Activated CD4-positive, alpha-beta T cell treated with anti-CD3 and anti-CD28 coated beads for 1 hour (primary cell): ENCODE data around the gene FAM169A.
"Not testable (repeated sequence)": the region's sequence is repeated elsewhere in the genome, so short reads cannot be mapped to it uniquely, and the experiment has no call there.

ENCODE experiments used
- DNase-seq: peaks from one replicate; pipeline ENCODE4 v3.0.0-alpha.2; 2020

FAM169A gene

DNA sequence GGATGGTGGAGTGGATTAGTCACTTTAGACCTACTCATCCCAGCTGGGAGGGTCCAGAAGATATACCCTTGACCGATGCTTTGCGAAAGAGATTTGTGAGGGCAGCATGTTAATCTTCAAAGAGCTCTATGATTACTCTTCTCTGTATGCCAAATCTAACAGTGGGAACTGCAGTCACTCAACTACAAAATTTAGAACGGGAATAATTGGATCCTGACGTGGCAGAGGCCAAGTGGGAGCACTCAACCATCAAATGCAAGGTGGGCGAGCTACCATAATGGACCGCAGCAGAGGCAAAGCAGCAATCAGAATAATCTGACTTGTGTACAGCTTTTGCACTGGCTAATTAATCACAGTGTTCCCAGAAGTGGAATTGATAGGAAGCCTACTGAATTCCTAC is 78.8 kb downstream of the FAM169A start:
- no peak for DNase-seq

DNA sequence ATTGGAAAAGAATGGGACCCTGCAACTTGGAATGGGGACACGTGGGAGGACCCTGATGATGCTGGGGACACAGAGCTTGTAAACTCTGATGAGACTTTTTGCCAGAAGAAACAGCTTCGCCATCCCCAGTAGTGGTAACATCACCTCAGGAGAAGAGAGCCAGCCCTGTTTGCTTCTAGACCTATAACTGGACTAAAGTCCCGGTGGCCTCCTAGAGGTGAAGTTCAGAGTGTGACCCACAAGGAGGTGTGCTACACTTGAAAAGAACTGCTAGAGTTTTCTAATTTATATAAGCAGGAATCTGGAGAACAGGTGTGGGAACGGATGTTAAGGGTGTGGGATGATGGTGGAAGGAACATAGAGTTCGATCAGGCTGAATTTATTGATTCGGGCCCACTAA is 79.3 kb downstream of the FAM169A start:
- no peak for DNase-seq

DNA sequence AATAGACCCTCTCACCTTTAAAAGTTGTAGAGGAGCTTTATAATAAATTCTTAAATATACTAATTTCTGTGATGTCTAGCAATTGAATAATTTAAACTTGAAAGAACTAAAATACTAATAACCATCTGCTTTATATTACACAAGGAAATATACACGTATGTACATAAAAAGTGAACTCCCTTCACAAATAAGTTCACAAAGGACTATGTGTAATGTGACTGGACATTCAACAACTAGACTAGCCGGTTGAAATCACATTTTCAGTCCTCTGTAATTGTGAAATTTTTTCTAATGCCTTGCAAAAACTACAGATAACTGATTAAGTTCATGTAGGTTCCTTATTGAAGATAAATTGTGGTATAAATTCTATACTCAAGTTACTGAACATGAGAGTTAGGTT is 87.6 kb downstream of the FAM169A start:
- DNase-seq = no peak

DNA sequence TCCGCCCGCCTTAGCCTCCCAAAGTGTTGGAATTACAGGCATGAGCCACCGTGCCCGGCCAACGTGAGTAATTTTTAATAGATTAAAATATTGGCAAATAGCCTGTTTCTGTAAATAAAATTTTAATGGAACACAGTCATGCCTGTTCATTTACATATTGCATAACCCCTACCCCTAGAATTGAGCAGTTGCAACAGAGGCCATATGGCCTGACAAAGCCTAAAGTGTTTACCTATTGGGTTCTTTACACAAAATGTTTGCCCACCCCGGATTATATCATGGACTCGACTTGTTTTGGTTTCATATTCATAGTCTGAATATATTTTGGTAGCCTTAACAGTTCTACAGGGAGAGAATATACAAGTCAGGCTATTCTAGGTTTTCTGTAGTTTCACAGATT is 93.8 kb downstream of the FAM169A start:
- DNase-seq = no peak

DNA sequence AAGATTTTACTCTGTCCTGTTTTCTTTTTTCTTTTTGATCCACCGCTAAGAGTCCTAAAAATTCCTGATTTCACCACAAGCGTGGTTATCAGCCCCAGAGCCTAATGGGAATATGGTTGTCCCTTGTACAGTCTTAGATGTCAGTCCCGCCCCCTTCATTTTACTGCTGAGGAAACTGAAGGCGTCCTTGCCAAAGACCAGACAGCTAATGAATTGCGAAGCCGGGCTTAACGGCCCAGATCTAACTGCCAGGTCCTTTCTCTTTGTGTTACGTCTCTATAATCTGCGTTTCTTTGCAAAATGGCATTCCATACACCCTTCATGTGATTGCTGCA is 98.6 kb downstream of the FAM169A start:
- no peak for DNase-seq

DNA sequence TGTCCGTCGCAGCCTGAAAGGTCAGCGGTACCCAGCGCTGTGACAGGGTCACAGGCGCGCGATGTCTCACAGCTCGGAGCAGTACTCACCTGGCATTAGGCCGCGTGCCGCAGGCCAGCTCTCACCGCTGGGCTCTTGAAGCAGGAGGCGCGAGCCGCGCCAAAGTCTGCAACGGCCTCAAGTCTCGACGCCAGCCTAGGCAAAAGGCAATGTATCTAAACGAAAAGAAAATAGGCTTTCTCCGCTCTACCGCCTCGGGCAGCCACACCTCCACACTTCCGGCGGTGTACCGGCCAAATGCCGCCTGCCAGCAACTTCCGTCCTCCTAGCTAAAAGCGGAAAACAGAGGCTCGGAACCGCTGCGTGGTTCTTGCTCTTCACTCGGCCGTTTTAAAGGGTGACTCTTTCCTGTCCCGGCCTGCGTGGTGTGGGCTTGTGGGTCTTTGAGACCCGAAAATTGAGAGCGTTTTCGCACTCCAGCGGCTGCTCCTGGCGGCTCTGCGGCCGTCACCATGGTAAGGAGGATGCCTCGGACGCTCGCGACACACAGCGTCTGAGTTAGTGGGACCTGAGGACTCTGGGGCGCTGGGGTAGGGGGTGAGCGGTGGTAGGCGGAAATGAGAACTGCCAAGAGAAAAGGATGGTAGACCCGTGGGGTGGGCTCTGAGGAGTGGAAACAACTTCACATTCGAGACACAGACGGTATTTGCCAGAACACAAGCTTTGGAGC is 99.2 kb downstream of the FAM169A start, which contains the start of the genes GFM2 and NSA2:
Gene GFM2, minus strand, starts transcription at position 269 of the 730 bp plus-strand sequence. CDS start 3,375 bp downstream, outside the sequence.
Gene NSA2, plus strand, starts transcription at position 401 of the 730 bp plus-strand sequence. Its CDS starts 112 bp downstream, at position 513.
- peak; percentile 88 for DNase-seq

DNA sequence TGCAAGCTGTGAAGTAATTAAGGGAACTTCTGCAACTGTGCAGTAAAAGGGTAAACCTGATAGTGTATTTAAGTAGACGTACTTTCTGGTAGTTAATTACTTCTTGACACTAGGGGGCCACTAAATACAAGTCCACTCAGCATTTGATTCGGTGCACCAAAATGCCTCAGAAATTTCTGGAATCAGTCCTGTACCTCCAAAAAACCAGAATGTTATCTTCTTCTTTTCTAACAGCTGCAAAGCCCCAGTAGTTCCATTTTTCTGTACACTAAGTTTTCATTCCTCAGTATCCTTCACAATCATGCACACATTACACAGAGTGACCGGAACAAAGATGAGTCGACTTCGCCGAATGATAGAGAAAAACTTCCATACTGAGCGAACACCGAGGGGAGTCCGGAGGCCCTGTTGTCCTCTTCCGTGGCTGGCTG is 99.8 kb downstream of the FAM169A start:
- DNase-seq = no peak

DNA sequence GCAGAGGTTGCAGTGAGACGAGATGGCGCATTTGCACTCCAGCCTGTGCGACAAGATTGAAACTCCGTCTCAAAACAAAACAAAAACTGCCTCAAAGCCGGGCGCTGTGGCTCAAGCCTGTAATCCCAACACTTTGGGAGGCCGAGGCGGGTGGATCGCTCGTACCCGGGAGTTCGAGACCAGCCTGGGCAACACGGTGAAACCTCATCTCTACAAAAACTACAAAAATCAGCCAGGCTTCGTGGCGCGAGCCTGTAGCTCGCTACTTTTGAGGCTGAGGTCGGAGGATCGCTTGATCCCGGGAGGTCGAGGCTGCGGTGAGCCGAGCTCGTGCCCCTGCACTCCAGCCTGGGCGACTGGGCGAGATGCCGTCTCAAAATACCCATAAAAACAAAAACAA is 100.3 kb downstream of the FAM169A start:
- no peak for DNase-seq

DNA sequence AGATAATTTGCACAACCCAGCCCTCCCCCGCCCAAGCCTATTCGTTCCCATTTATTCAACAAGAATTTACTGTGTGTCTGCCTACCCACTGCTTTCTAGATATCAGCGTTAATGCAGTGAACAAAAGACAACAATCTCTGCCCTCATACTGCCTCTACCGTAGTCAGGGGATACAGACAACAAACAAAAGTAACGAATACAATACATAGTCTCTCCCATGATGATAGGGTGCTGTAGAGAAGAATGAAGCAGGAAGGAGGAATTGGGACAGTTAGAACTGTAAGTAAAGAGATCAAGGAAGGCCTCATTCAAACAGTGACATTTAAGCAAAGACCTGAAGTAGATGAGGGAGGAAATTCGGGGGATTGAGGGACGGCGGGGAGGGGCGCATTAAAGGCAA is 101.0 kb downstream of the FAM169A start:
- no peak for DNase-seq

DNA sequence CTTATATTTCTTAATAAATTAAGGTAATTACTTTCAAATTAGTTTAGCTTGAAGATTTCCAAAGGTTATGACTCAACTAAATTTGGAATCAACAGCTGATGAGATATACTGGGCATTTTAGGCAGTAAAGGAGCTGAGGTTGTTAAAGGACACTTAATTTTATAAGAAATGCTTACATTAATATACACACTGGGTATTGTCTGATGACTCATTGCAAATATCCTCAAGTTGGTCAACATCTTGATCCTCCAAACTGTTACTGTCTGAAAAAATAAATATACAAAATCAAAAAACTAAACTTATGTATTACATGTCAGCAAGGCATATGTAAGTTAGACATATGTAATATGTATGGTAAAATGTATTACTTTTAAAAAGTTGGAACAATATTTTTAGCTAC is 102.7 kb downstream of the FAM169A start:
- DNase-seq = no peak

DNA sequence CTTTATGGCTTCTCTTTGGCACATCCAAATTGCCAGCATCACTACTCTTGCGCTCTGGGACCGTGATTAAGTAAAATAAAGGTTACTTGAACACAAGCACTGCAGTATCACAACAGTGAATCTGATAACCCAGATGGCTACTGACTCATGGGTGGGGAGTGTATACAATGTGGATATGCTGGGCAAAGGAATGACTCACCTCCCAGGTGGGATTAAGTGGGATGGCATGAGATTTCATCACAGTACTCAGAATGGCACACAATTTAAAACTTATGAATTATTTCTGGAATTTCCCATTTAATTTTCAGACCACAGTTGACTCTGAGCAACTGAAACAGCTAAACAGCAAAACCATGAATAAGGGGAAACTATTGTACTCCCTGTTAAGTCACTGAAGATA is 103.6 kb downstream of the FAM169A start:
- no peak for DNase-seq

DNA sequence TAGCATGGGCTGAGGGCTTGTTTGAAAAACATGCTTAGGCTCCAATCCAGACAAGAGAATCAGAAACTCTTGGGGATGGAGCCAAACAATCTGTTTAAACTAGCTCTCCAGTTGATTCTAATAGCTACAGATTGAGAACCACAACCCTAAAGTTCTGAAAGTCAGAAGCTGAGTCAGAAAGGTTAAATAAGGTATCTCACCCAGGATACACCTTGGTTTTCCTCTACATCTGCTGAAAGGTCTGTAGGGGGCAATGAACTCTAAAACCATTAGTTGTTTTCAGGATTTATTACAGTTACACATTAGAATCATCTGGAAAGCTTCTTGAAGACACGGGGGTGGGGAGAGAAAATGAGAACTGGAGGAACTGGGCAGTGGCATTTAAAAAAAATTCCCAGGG is 104.9 kb downstream of the FAM169A start:
- no peak for DNase-seq

DNA sequence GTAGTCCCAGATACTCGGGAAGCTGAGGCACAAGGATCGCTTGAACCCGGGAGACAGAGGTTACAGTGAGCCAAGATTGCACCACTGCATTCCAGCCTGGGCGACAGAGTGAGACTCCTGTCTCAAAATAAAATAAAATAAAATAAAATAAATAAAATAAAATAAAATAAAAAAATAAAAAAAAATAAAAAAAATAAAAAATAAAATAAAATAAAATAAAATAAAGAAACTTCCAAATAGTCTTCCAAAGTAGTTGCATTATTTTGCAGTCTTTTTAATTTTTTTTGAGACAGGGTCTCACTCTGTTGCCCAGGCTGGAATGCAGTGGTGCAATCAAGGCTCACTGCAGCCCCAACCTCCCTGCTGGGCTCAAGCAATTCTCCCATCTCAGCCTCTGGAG is 117.4 kb downstream of the FAM169A start:
- not testable (repeated sequence) for DNase-seq

DNA sequence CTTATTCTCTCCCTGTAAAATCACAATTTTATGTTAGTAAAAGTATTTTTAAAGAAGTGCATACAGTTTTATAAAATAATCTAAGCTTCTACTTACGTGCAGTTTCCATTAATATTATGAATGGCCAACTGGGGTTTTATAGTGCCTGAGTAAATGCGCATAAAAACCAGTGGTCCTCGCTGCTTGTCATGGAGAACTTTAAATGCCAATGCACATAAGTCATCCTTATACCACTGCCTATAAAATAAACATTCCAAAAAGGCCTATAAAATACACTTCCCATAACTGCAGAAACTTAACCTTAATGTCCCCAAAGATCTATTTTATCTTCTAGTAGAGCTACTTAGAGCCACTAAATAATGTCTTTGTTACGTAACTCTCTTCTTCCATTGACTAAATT is 127.8 kb downstream of the FAM169A start:
- no peak for DNase-seq

DNA sequence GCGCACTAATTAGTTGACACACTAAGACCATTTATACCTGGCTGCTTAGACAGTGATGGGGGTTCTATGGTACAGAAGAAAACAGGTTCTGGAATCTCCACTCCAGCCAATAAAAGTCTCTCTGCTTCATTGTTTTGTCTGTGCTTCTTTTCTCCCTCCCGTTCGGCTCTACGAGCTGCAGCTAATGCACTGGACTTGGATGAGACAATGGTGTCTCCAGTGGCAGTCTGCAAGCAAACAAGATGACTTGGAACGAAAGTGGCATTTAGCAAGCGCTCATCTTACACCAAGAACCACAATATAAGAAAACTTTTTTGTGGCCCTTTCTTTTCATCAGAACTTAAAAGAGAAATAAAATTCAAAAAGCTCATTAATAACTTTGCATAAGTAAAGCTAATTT is 129.4 kb downstream of the FAM169A start:
- no peak for DNase-seq
